Mucosa of descending colon (tissue), 3 donors: ENCODE measurements around the gene HPS4. TPM values are rescaled to one million over a fixed set of nuclear protein-coding genes. Genes with fewer than 3 reads are reported as not detected.
A peak's percentile ranks its signal among the peaks of the same experiment; 100 is the strongest.

ENCODE experiments used
- ATAC-seq: fragments of 200-7000 bp; cut with Tn5 transposase; one replicate; pipeline ENCODE4 v1.9.1; 2020; ENCODE audit warnings: mild to moderate bottlenecking, moderate library complexity
- DNase-seq, 3 donors: peaks; one replicate each; pipeline ENCODE4 v3.0.0-alpha.2; 2020
- H3K36me3 ChIP-seq: fragments of 200-600 bp; one replicate; pipeline ENCODE4 v1.8.0; 2021; ENCODE audit warnings: low read depth, mild to moderate bottlenecking
- H3K4me1 ChIP-seq: fragments of 200-600 bp; one replicate; pipeline ENCODE4 v1.8.0; 2021; ENCODE audit warnings: low read depth, mild to moderate bottlenecking
- H3K4me3 ChIP-seq: fragments of 200-600 bp; one replicate; pipeline ENCODE4 v1.8.0; 2021; ENCODE audit warnings: mild to moderate bottlenecking
- H3K9me3 ChIP-seq: fragments of 200-600 bp; one replicate; pipeline ENCODE4 v1.8.0; 2021; ENCODE audit warnings: mild to moderate bottlenecking
- intact Hi-C, 2 donors: fragments of 100-400 bp; cut with DNase I in 1 of 2; cut with micrococcal nuclease in 1 of 2; formaldehyde crosslinking; loops; one replicate each; pipeline versions ENCODE4 v1.11.0 to v1.11.1; 2022; cut with DNase I, micrococcal nuclease
- total RNA-seq, 3 donors: library from RNA; stranded (reverse); fragmentation: NEBNext Ultra II Directional in 2 of 3; extraction: Animal tissue kit (Norgen Biotek cat#: 25700) in 2 of 3; gene quantifications; one replicate each; pipeline versions ENCODE4 v1.2.1 to v1.2.4, GENCODE V29; 2021 to 2023
- TF ChIP-seq, protein P1 (sequence below): fragments of 200-600 bp; IDR thresholded peaks from one replicate; pipeline ENCODE4 v1.8.0; 2022; ENCODE audit warnings: antibody characterized with exemption, mild to moderate bottlenecking
- donor health status: DM: no; HTN: no; CAD: no; lungs with moderate emphysema.
- donor health status: DM: no; HTN: no; CAD: no.
- donor health status: DM: no; HTN: yes; CAD: no.

HPS4 gene
- total RNA-seq, 3 donors from 2014 or later, result 28.6 to 29.2 (median 28.9) TPM

DNA sequence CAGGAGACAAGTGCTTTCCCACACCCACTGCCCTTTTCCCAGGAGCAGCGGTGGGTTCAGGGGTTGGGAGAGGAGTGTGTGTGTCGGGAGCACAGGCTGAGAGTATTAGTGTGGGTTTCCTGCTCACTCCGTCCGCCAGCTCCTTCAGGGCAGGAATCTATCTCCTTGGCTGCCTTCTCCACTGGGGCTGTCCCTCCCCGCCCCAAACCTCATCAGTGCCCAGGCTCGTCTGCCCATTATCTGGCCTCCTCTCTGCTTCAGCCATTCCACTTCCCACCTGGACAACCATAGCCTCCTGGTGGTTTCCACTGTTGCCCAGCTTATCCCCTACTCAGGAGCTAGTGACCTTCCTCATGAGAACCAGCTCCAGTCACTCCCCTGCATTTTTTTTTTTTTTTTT is 34.6 kb downstream of the HPS4 start:
- no peaks in the 10 kb centered on the region for H3K9me3 ChIP-seq
- ATAC-seq (no peak), DNase-seq (no peak)
- H3K4me3 ChIP-seq, result no peak overlapping the region
- TF ChIP-seq, protein P1, sequence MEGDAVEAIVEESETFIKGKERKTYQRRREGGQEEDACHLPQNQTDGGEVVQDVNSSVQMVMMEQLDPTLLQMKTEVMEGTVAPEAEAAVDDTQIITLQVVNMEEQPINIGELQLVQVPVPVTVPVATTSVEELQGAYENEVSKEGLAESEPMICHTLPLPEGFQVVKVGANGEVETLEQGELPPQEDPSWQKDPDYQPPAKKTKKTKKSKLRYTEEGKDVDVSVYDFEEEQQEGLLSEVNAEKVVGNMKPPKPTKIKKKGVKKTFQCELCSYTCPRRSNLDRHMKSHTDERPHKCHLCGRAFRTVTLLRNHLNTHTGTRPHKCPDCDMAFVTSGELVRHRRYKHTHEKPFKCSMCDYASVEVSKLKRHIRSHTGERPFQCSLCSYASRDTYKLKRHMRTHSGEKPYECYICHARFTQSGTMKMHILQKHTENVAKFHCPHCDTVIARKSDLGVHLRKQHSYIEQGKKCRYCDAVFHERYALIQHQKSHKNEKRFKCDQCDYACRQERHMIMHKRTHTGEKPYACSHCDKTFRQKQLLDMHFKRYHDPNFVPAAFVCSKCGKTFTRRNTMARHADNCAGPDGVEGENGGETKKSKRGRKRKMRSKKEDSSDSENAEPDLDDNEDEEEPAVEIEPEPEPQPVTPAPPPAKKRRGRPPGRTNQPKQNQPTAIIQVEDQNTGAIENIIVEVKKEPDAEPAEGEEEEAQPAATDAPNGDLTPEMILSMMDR, result no peak
- H3K4me1 ChIP-seq, result no peaks in the 10 kb centered on the region
- H3K36me3 ChIP-seq, result no peaks in the 10 kb centered on the region
- intact Hi-C loops, result no loop called here

DNA sequence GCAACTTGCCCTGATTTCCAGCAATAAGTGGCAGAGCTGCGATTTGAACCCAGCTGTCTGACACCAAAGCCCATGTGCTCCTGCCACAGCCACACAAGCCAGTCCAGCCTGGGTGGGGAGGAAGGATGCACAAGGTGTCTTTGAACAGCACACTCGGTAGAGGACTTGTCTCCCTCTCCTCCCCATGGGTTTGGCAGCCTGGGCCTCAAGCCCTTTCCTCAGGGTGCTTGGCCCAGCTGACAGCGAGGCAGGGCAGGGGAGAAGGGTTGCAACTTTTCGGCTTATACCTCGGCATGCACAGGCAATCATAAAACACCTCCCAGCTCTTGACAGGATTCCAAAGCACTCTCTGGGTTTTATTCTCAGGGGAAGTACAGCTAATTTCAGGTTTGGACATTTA is 35.2 kb downstream of the HPS4 start:
- H3K4me3 ChIP-seq, result no peak overlapping the region
- no peaks in the 10 kb centered on the region for H3K4me1 ChIP-seq
- no peaks in the 10 kb centered on the region for H3K9me3 ChIP-seq
- TF ChIP-seq, protein P1, result no peak
- no peaks in the 10 kb centered on the region for H3K36me3 ChIP-seq
- ATAC-seq (no peak), DNase-seq (no peak)
- intact Hi-C loops, result no loop called here

DNA sequence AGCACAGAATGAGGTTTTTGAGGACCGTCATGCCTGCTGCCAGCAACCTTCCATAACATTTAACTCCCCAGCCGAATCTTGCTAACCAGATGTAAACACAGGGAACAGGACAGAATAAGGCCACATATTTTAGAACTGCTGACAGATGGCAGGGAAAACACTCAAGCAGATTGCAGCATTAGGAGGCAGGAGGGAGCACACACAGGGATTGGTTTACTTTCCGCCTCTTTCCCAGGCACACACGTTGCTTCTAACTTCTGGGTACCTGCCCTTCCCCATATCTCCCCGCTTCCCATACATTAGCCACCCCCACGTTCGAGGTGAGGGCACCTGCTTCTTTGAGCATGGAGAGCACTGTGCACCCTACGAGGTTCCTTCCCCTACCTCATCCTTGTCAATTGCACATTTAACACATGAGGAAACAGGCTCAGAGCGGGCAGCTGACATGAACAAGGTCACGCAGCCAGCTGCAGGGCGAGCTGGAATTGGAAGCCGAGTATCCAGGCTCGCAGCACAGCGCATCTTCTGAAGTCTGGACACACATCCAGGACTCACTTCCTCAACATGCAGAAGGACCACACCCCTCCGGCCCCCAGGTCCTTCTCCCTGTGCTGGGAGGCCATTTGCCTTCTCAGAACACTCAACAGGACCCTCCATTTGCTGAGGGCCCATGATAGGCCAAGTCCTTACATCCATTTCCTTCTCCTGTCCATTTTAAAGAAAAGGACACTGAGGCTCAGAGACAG is 35.8 kb downstream of the HPS4 start:
- no peaks in the 10 kb centered on the region for H3K9me3 ChIP-seq
- TF ChIP-seq, protein P1, result no peak
- no peak overlapping the region for H3K4me3 ChIP-seq
- no peaks in the 10 kb centered on the region for H3K36me3 ChIP-seq
- no peaks in the 10 kb centered on the region for H3K4me1 ChIP-seq
- no peak for DNase-seq
- no peak for ATAC-seq
- intact Hi-C loops, result no loop called here

DNA sequence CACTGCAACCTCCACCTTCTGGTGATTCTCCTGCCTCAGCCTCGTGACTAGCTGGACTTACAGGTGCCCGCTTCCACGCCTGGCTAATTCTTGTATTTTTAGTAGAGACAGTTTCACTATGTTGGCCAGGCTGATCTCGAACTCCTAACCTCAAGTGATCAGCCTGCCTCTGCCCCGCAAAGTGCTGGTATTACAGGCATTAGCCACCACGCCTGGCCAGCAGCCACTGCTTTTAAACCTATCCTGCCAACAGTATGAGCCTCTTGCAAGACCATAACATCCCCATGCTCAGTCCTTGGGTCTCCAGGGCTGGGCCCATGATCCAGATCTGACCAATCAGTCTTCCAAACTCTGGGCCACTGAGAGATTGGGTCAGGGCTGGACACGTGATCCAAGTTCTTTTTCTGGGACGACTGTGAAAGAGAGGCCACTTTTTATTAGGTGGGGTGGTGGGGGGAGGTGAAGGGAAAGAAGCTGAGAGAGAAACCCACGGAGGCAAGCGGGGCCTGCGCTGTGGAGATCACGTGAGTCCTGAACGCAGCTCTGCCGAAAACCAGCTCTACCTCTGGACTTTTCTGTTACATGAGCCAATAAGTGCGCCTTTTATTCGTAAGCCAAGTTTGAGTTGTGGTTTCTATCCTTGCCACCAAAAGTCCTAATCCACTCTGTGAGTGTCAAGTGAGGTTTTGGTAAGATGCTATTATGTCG is 36.6 kb downstream of the HPS4 start:
- no peak for DNase-seq

DNA sequence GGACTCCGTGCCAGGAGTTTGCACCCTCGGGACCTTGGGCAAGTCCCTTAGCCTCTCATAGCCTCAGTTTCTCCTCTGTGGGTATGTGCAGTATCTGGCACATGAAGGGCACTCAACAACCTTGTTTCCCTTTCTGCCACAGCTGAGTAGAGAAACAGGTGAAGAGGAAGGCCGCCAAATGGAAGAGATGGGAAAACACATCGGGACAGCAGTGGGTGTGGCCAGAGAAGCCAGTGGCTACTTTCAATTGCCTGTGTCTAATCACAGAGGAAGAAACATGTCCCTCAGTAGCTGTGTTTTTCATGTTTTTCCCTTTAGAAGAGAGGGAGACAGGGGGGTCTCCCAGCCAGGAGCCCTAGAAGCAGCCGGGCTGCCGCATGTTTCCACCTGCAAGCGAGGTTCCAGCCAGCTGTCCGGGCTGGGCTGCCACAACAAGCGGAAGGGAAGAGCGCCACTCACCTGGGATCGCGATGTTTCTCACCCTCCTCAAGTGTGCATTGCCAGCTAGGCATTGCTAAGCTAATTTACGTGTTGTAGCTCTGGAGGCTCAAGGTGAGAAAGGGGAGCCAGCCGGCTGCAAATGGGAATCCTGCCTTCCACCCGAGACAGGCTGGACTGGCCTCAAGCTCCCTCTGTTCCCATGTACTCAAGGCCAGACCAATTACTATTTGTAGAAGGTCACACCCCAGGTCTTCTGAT is 37.9 kb downstream of the HPS4 start:
- TF ChIP-seq, protein P1, result no peak
- no peak for DNase-seq
- Histone ChIP-seq H3K4me1 (no peaks in the 10 kb centered on the region), H3K4me3 (no peak overlapping the region), H3K9me3 (no peaks in the 10 kb centered on the region), H3K36me3 (no peaks in the 10 kb centered on the region)
- intact Hi-C loops, result no loop called here
- peak; percentile 60 for ATAC-seq

More for the DNA sequence above, 36.6 kb downstream of the HPS4 start:
- Histone ChIP-seq H3K4me3 (no peak overlapping the region), H3K4me1 (no peaks in the 10 kb centered on the region), H3K9me3 (no peaks in the 10 kb centered on the region), H3K36me3 (no peaks in the 10 kb centered on the region)
- TF ChIP-seq, protein P1, result no peak
- ATAC-seq, result no peak
- intact Hi-C loops, result no loop called here
